CD1c-positive myeloid dendritic cell (primary cell): ENCODE data around the gene ENO1.

Source experiments
- DNase-seq: peaks from one replicate; pipeline ENCODE4 v3.0.0-alpha.2; 2016; ENCODE audit errors: extremely low spot score

The ENO1 gene

GRCh38 chr1:8813016-8813763, 65.3 kb downstream of the ENO1 start:
- no peak for DNase-seq

- no peak for DNase-seq
These were observed 66.4 kb downstream of the ENO1 start for GRCh38 chr1:8812081-8812480.
